ENCODE data around the gene APOL5.

- TF ChIP-seq CTCF (IDR thresholded peaks at IDR 0.05) = no peak
- no peak for TF ChIP-seq POLR2A (IDR thresholded peaks at IDR 0.05)
- TF ChIP-seq EP300 (IDR thresholded peaks at IDR 0.05) = no peak
Measured at GRCh38 chr22:35752006-35752862, 34.6 kb downstream of the APOL5 start.
